ENCODE data around the gene GNPAT. TPM values are rescaled to one million over a fixed set of nuclear protein-coding genes. Genes with fewer than 3 reads are reported as not detected.

Gene GNPAT
- total and polyA plus RNA-seq, 10 of the 15 experiments (the other 5 are each of a cell fraction or from before 2014, with no cell fraction given): 24.0 to 70.6 (median 47.2) TPM

GRCh38 chr1:231233735-231234417, 7.1 kb upstream of the GNPAT start:
- BruUV-seq (replicated peaks): no TSS peak
- FAIRE-seq (no peak), DNase-seq (ENCODE audit: low read depth, low spot score) (no peak), ATAC-seq (no peak)
- TF ChIP-seq NFXL1 (IDR thresholded peaks at IDR 0.05; ENCODE audit: borderline replicate concordance): no peak
- TF ChIP-seq, protein P1, sequence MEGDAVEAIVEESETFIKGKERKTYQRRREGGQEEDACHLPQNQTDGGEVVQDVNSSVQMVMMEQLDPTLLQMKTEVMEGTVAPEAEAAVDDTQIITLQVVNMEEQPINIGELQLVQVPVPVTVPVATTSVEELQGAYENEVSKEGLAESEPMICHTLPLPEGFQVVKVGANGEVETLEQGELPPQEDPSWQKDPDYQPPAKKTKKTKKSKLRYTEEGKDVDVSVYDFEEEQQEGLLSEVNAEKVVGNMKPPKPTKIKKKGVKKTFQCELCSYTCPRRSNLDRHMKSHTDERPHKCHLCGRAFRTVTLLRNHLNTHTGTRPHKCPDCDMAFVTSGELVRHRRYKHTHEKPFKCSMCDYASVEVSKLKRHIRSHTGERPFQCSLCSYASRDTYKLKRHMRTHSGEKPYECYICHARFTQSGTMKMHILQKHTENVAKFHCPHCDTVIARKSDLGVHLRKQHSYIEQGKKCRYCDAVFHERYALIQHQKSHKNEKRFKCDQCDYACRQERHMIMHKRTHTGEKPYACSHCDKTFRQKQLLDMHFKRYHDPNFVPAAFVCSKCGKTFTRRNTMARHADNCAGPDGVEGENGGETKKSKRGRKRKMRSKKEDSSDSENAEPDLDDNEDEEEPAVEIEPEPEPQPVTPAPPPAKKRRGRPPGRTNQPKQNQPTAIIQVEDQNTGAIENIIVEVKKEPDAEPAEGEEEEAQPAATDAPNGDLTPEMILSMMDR (IDR thresholded peaks at IDR 0.05 in 2 of 3, conservative IDR thresholded peaks at IDR 0.05 in 1 of 3; ENCODE audit: control insufficient read depth in 2 of 3, extremely low read depth in 1 of 3, insufficient read depth in 1 of 3, low read depth in 3 of 3, low read length in 3 of 3): no peak
- no peak for TF ChIP-seq EED (IDR thresholded peaks at IDR 0.05; ENCODE audit: low read depth)
- no peak for TF ChIP-seq ATF7 (IDR thresholded peaks at IDR 0.05; ENCODE audit: low read depth)
- TF ChIP-seq, protein P2, sequence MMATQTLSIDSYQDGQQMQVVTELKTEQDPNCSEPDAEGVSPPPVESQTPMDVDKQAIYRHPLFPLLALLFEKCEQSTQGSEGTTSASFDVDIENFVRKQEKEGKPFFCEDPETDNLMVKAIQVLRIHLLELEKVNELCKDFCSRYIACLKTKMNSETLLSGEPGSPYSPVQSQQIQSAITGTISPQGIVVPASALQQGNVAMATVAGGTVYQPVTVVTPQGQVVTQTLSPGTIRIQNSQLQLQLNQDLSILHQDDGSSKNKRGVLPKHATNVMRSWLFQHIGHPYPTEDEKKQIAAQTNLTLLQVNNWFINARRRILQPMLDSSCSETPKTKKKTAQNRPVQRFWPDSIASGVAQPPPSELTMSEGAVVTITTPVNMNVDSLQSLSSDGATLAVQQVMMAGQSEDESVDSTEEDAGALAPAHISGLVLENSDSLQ (IDR thresholded peaks at IDR 0.05): no peak
- TF ChIP-seq, protein P3, sequence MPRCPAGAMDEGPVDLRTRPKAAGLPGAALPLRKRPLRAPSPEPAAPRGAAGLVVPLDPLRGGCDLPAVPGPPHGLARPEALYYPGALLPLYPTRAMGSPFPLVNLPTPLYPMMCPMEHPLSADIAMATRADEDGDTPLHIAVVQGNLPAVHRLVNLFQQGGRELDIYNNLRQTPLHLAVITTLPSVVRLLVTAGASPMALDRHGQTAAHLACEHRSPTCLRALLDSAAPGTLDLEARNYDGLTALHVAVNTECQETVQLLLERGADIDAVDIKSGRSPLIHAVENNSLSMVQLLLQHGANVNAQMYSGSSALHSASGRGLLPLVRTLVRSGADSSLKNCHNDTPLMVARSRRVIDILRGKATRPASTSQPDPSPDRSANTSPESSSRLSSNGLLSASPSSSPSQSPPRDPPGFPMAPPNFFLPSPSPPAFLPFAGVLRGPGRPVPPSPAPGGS (IDR thresholded peaks at IDR 0.05; ENCODE audit: borderline replicate concordance, insufficient read depth, low read depth, low read length, poor library complexity, severe bottlenecking): no peak
- ChIA-PET CTCF (no interaction called here), POLR2A (no interaction called here), SMC1A (ENCODE audit: uncharacterized antibody, unreplicated experiment) (interaction anchor here (0.9 to 1.4 kb wide), 4 partner anchors 8 to 335 kb away, joined by 3 read pairs; no protein-coding TSS in a partner anchor), RAD21 (ENCODE audit: unreplicated experiment) (no interaction called here)
- no peak overlapping the region for H3K27ac ChIP-seq (ENCODE audit: control insufficient read depth, insufficient read depth)
- H3K36me3 ChIP-seq (ENCODE audit: control insufficient read depth in 2 of 2, insufficient read depth in 2 of 2, low read length in 1 of 2): peaks cover 2 to 18% of the 10 kb centered on the region in 2 experiments; a peak in 2 of 4 replicates
- no peaks in the 10 kb centered on the region for H3K9me3 ChIP-seq (replicated peaks; ENCODE audit: control insufficient read depth, insufficient read depth, low read length)
- no peak overlapping the region for H2AFZ ChIP-seq (ENCODE audit: control insufficient read depth, low read depth, low read length)
- no peak overlapping the region for H3K4me3 ChIP-seq
- peaks cover 5% of the 10 kb centered on the region for H3K79me2 ChIP-seq (ENCODE audit: control insufficient read depth, insufficient read depth, low read length)
- in situ Hi-C loops (cut with MboI) (no loop called here), intact Hi-C loops (cut with micrococcal nuclease; ENCODE audit: unreplicated experiment) (no loop called here)
- peaks cover 7% of the 10 kb centered on the region for H3K4me1 ChIP-seq (ENCODE audit: control insufficient read depth, insufficient read depth, low read length)
- H3K27me3 ChIP-seq (replicated peaks in 1 of 2; ENCODE audit: control insufficient read depth in 2 of 2, insufficient read depth in 2 of 2, low read length in 1 of 2): no peaks in the 10 kb centered on the region
- no peaks in the 10 kb centered on the region for H4K20me1 ChIP-seq (ENCODE audit: control insufficient read depth, insufficient read depth)
- WGBS (ENCODE audit: insufficient coverage, insufficient replicate concordance, low lambda C conversion rate, missing lambda C conversion rate): 97% methylated on average over 8 of the region's 8 CpGs
- no peak overlapping the region for H3K9ac ChIP-seq (ENCODE audit: control insufficient read depth, insufficient read depth, low read length)
- no peak overlapping the region for H3K4me2 ChIP-seq (ENCODE audit: control insufficient read depth, insufficient read depth)

Measured in GM12878 (cell line).